HT-29 (cell line): ENCODE results near the gene CEP170B. TPM values are rescaled to one million over a fixed set of nuclear protein-coding genes. Genes with fewer than 3 reads are reported as not detected.
"Not testable (repeated sequence)": the region's sequence is repeated elsewhere in the genome, so short reads cannot be mapped to it uniquely, and the experiment has no call there.

ENCODE experiments used
- DNase-seq: peaks from one replicate; pipeline ENCODE4 v3.0.0-alpha.2; 2015; ENCODE audit warnings: low spot score
- total RNA-seq: library from RNA; depleted of rRNA; stranded (reverse); fragments of >200 nt; shearing (Covaris generic); gene quantifications from 2 replicates; pipeline ENCODE4 v1.2.3, GENCODE V29; 2014; rRNA removed

Gene CEP170B
- 69.3 and 78.1 TPM in 2 replicates for total RNA-seq

- DNase-seq = no peak
Observed at GRCh38 chr14:104865081-104865630, at the start of gene CEP170B. TSS of gene CEP170B (plus strand) at chr14:104865268. CDS start at chr14:104868451, 3,183 bp downstream.

DNA sequence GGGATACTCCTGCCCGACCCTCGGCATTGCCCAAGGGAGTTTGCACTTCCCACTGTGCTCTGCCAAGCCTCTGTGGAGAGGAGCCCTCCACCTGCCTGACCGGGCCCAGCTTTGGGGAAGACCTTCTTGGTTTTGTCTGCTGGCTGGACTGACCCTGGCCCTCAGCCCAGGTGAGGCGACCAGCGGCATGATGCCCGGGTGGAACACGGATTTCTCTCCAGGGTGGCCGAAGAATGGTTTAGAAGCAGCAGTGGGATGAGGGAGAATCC, 48.5 kb upstream of the CEP170B start:
- DNase-seq = no peak

- DNase-seq = no peak
Observed at GRCh38 chr14:104817930-104818713, 46.9 kb upstream of the CEP170B start.

GRCh38 chr14:104818714-104819161, 46.3 kb upstream of the CEP170B start:
- DNase-seq = no peak

- DNase-seq = no peak
Observed at GRCh38 chr14:104819361-104819781, 45.7 kb upstream of the CEP170B start.

GRCh38 chr14:104820669-104821228, 44.3 kb upstream of the CEP170B start:
- DNase-seq = peak; percentile 70

DNA sequence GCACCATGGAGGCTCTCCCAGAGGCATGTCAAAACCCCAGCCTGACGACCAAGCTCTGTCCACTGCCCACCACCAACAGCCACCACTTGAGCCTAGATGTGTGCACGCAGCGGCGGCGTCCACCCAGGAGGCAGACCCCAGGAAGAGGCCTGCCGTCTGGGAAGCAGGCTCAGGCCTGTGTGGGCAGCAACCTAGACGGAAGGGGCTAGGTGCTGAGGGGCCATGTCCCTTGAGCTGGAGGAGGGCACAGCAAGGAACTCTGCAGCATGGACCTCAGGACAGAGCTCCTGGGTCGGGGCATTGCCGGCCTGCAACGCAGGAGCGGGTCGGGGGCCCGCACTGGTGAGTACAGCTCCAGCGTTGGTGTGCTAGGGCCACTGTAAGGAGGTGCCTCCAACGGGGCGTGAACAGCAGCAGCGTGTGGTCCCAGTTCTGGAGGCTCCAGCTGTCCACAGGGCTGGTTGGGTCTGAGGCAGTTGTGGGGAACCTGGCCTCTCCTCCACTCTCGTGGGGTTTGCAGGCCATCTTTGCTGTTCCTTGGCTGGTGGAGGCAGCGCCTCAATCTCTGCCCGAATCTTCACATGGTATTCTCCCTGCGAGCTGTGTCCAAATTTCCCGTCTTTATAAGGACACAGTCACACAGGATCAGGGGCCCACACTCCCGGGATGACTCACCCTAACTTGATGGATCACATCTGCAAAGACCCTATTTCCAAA, 43.7 kb upstream of the CEP170B start:
- no peak for DNase-seq

DNA sequence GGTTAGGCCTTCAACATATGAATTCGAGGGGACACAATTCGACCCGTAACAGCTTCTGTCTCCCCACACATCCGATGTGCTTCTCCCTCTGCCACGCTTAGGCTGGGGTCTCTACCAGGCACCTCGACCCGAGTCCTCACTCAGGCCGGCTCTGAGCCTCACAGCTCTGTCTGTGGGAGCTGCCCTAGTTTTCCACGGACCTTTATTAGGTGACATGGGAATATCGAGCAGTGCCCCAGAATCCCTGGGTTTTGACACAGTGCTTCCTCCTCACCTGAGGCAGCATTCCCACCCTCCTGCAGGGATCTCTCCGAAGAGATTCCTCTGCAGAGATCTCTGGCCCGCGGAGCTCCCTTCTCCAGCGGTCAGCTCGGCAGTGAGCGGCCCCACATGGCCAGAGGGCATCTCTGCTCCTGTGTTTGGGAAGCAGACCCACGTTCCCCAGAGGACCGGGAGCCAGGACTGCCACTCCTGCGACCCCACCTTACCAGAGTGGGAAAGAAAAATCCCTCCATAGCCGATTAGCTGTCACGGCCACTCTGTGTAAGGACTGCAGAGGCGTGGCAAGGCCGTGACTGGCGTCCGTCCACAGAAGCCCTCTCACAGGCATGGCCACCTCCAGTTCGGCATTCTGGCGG, 43.0 kb upstream of the CEP170B start:
- no peak for DNase-seq

GRCh38 chr14:104822821-104823615, 42.0 kb upstream of the CEP170B start:
- DNase-seq = no peak

- no peak for DNase-seq
Observed at GRCh38 chr14:104824353-104824997, 40.6 kb upstream of the CEP170B start.

- DNase-seq = peak; percentile 80
Observed at GRCh38 chr14:104826189-104826860, 38.7 kb upstream of the CEP170B start.

DNA sequence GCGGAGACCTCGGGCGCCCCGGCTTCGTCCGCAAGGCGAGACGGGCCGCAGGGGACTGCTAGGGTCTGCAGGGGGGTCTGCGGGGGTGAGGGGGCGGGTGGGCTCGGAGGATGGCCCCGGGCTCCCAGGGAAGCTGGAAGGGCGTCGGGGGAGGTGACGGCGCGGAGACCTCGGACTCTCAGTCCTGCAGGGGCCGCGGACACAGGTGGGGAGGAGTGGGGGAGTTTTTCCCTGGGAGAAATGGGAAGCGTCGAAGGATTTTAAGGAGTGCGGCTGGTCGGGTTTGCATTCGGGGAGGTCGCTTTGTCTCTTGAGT, 38.2 kb upstream of the CEP170B start:
- no peak for DNase-seq

DNA sequence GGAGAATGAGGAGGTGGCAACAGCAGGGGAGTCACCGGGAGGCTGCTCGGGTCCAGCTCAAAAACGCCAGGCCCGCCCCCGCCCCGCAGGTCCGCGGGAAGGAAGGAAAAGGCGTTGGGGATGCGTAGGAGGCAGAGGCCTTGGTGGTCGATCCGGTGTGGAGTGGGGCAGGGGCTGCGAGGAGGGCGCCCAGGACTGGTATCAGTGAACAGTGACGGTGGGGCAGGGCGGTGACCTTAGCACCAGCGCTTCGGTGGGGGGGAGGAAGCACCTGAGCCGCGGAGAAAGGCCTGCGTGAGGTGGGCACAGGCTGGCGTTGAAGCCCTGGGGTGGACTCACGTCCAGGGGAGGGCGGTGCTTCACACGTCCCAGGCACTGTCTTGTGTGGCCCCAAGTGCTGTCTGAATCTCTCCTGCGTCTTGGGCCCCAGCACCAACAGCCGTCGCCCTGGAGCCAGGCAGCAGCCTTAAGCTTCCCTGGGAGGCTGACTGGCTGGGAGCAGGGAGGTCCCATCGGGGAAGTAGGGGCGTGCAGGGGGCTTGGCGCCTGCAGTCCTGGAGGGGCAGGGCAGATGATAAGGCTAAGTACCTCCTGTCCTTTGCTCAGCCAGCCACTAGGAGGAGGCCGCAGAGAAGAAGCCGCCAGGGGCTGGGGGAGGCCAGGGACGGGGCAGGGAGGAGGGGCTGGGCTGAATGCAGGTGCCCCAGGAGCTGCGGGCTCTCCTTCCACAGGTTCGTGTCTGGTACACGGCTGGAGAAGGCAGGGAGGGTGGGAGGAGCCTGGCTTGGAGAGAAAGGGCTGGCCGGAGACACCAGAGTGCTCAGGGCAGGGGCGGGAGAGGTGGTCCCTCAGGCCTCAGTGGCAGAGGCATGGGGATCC, 37.7 kb upstream of the CEP170B start:
- DNase-seq = no peak

DNA sequence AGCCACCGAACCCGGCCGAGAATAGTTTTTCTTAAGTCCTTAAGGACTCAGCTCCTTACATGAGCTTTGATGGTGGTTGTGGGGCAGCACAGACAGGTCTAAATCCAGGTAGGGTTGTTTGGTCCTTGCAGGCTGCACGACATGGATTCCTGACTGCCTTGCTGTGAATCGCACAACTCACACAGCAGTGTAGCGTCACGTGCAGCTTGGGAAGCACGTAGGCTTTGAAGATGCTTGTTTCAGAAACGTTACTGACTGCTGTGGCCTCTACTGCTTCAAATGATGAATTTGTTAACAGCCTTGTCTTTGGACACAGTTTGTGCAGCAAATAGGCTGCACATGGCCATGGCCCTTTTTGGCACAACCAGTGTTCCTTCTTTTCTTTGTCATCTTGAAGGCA, 34.3 kb upstream of the CEP170B start:
- no peak for DNase-seq

- DNase-seq = not testable (repeated sequence)
Observed at GRCh38 chr14:104836171-104836935, 28.7 kb upstream of the CEP170B start.

- no peak for DNase-seq
Observed at GRCh38 chr14:104841730-104842129, 23.3 kb upstream of the CEP170B start.

DNA sequence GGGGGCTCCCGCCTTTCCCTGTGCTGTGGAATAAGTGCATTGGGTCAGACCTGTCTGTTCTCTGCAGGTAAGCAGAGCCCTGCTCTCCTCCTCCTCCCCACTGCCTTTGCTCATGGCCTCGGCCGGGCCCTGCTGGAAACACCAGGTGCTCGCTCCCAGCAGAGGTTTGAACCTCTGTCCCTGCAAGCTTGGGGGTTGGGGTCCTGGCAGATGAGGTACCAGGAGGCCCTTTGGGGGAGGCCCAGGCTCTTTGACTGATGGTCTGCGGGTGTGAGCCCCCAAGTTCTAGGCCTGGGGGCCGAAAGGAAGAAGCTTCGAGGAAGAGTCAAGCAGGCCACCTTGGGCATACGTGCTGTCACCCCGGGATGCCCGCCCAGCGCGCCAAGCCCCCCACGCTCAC, 22.1 kb upstream of the CEP170B start:
- DNase-seq = no peak
